OCI-LY3 (cell line): ENCODE results near the gene GPC4.

ENCODE experiments used
- EZH2phosphoT487 ChIP-seq: fragments of 200-600 bp; shearing (Covaris generic); IDR thresholded peaks from 2 replicates; pipeline ENCODE4 v1.6.1; 2018; ENCODE audit warnings: antibody characterized with exemption, mixed run types, low read depth
- TF ChIP-seq, protein P1 (sequence below): fragments of 200-600, 300-600 bp; sonication (generic); IDR thresholded peaks from 2 replicates; pipeline ENCODE4 v1.5.1; 2014; ENCODE audit warnings: antibody characterized with exemption, low read length, low read depth

DNA sequence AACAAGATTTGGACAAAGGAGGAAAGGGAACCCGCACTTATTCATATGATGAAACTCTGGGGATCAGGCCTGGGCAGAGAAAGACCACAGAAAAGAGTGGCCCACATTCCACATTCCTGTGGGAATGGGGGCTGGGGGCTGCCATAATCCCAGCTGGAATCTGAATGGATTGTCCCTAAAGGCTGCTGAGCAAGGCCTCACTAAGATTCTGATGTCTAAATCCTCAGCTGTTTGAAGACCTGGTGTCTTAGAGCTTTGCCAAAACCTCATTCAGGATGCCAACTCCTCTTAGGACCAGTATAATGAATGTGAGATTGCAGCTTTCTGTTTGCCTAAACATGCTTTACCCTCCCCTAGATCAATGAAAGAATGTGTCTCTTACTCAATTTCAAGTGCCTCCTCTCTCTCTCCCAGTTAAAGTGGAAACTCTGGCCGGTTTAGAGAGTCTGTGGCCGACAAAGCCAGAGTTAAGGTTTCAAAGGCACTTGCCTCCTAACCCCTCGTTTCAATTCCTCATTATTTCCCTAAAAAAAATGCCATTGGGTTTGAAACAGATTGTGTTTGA, 33.3 kb upstream of the GPC4 start:
- TF ChIP-seq, protein P1, sequence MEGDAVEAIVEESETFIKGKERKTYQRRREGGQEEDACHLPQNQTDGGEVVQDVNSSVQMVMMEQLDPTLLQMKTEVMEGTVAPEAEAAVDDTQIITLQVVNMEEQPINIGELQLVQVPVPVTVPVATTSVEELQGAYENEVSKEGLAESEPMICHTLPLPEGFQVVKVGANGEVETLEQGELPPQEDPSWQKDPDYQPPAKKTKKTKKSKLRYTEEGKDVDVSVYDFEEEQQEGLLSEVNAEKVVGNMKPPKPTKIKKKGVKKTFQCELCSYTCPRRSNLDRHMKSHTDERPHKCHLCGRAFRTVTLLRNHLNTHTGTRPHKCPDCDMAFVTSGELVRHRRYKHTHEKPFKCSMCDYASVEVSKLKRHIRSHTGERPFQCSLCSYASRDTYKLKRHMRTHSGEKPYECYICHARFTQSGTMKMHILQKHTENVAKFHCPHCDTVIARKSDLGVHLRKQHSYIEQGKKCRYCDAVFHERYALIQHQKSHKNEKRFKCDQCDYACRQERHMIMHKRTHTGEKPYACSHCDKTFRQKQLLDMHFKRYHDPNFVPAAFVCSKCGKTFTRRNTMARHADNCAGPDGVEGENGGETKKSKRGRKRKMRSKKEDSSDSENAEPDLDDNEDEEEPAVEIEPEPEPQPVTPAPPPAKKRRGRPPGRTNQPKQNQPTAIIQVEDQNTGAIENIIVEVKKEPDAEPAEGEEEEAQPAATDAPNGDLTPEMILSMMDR, result no peak
- TF ChIP-seq EZH2phosphoT487, result no peak
